ENCODE data around the gene UBAC1.

The UBAC1 gene

GRCh38 chr9:135926402-135927194 lies 34.6 kb downstream of the UBAC1 start:
- Histone ChIP-seq H3K27me3 (ENCODE audit: insufficient read depth, poor library complexity, severe bottlenecking) (no peaks in the 10 kb centered on the region), H3K4me3 (replicated peaks; ENCODE audit: insufficient read depth, low read length) (no peak overlapping the region), H3K27ac (replicated peaks) (no peak overlapping the region)
- no peak for TF ChIP-seq GABPA (IDR thresholded peaks at IDR 0.05; ENCODE audit: low read depth)
- no peak for TF ChIP-seq POLR2AphosphoS5 (IDR thresholded peaks at IDR 0.05; ENCODE audit: low read depth)
- no peak for TF ChIP-seq CTCF (IDR thresholded peaks at IDR 0.05; ENCODE audit: insufficient read depth, low read length)
- TF ChIP-seq REST (IDR thresholded peaks at IDR 0.05; ENCODE audit: insufficient replicate concordance, low read depth), result no peak
- TF ChIP-seq SPI1 (IDR thresholded peaks at IDR 0.05; ENCODE audit: borderline replicate concordance, low read depth), result no peak
- DNase-seq (ENCODE audit: low read depth in 1 of 2, low spot score in 1 of 2), result peak; percentile 12 to 58

- Histone ChIP-seq H3K27me3 (ENCODE audit: insufficient read depth, poor library complexity, severe bottlenecking) (no peaks in the 10 kb centered on the region), H3K27ac (replicated peaks) (no peak overlapping the region), H3K4me3 (replicated peaks; ENCODE audit: insufficient read depth, low read length) (no peak overlapping the region)
- TF ChIP-seq CTCF (IDR thresholded peaks at IDR 0.05; ENCODE audit: insufficient read depth, low read length) (no peak), REST (IDR thresholded peaks at IDR 0.05; ENCODE audit: insufficient replicate concordance, low read depth) (no peak), SPI1 (IDR thresholded peaks at IDR 0.05; ENCODE audit: borderline replicate concordance, low read depth) (no peak), GABPA (IDR thresholded peaks at IDR 0.05; ENCODE audit: low read depth) (no peak), POLR2AphosphoS5 (IDR thresholded peaks at IDR 0.05; ENCODE audit: low read depth) (no peak)
- no peak for DNase-seq (ENCODE audit: low read depth in 1 of 2, low spot score in 1 of 2)
These were observed 35.6 kb downstream of the UBAC1 start for GRCh38 chr9:135925496-135926133.

GRCh38 chr9:135924628-135925338 lies 36.4 kb downstream of the UBAC1 start:
- no peak for DNase-seq (ENCODE audit: low read depth in 1 of 2, low spot score in 1 of 2)
- no peak overlapping the region for H3K4me3 ChIP-seq (replicated peaks; ENCODE audit: insufficient read depth, low read length)
- no peak overlapping the region for H3K27ac ChIP-seq (replicated peaks)
- TF ChIP-seq SPI1 (IDR thresholded peaks at IDR 0.05; ENCODE audit: borderline replicate concordance, low read depth) (no peak), CTCF (IDR thresholded peaks at IDR 0.05; ENCODE audit: insufficient read depth, low read length) (no peak), POLR2AphosphoS5 (IDR thresholded peaks at IDR 0.05; ENCODE audit: low read depth) (no peak), REST (IDR thresholded peaks at IDR 0.05; ENCODE audit: insufficient replicate concordance, low read depth) (no peak), GABPA (IDR thresholded peaks at IDR 0.05; ENCODE audit: low read depth) (no peak)
- H3K27me3 ChIP-seq (ENCODE audit: insufficient read depth, poor library complexity, severe bottlenecking), result no peaks in the 10 kb centered on the region

Data from HL-60 (cell line).